Body of pancreas (tissue), 4 donors: ENCODE results near the gene ZNF407. TPM values are rescaled to one million over a fixed set of nuclear protein-coding genes. Genes with fewer than 3 reads are reported as not detected.

Source experiments
- ATAC-seq: fragments of 150-250 bp; one replicate; pipeline ENCODE4 v1.9.1; 2016
- DNase-seq, 4 donors: peaks; one replicate each; pipeline ENCODE4 v3.0.0-alpha.2; 2019
- H3K27ac ChIP-seq, 4 donors: fragments of 200-600 bp; sonication (generic); 1 replicate in 3 of 4; 2 replicates in 1 of 4; pipeline versions ENCODE4 v1.5.1 to v1.6.1; 2016 to 2019; ENCODE audit warnings: mild to moderate bottlenecking in 1 of 4, mixed read lengths in 1 of 4, moderate library complexity in 1 of 4
- H3K27me3 ChIP-seq, 2 donors: fragments of 200-600 bp; sonication (generic); one replicate each; pipeline ENCODE4 v1.6.0; 2016; ENCODE audit warnings: mild to moderate bottlenecking in 1 of 2
- H3K36me3 ChIP-seq, 2 donors: fragments of 200-600 bp; sonication (generic); replicated peaks in 1 of 2; 2 replicates each; pipeline ENCODE4 v1.5.1; 2016; ENCODE audit warnings: low read depth in 2 of 2; ENCODE audit not compliant: insufficient read depth in 1 of 2
- H3K4me1 ChIP-seq: fragments of 200-600 bp; sonication (generic); one replicate; pipeline ENCODE4 v1.6.0; 2016
- H3K4me3 ChIP-seq, 2 donors: fragments of 200-600 bp; sonication (generic); 1 replicate in 1 of 2; 2 replicates in 1 of 2; pipeline ENCODE4 v1.5.1; 2016 to 2019
- H3K9me3 ChIP-seq, 3 donors: fragments of 200-600 bp; sonication (generic); 1 replicate in 2 of 3; 2 replicates in 1 of 3; pipeline ENCODE4 v1.5.1; 2016
- POLR2A ChIP-seq, 3 donors: fragments of 450-650 bp; IDR thresholded peaks; one replicate each; pipeline ENCODE4 v1.6.1; 2016; ENCODE audit warnings: antibody characterized with exemption in 3 of 3, mild to moderate bottlenecking in 2 of 3
- WGBS, 2 donors: methylation state at CpG; one replicate each; pipeline ENCODE4 v1.1.5; 2017; 5-methylcytosine and 5-hydroxymethylcytosine counted together
- intact Hi-C: fragments of 100-400 bp; cut with DNase I; formaldehyde crosslinking; loops from one replicate; pipeline ENCODE4 v1.15.1; 2023
- total RNA-seq, 2 donors: library from RNA; depleted of rRNA; stranded (reverse); fragments of >200 nt; gene quantifications; one replicate each; pipeline ENCODE4 v1.1.0, GENCODE V29; 2016
- TF ChIP-seq, protein P1 (sequence below), 7 experiments: fragments of 450-650 bp in 4 of 7; fragments of 200-600 bp in 3 of 7; sonication (generic) in 3 of 7; IDR thresholded peaks; one replicate each; pipeline ENCODE4 v1.5.1; 2016 to 2019; ENCODE audit warnings: antibody characterized with exemption in 7 of 7

Gene ZNF407
- total RNA-seq, 2 donors from 2014 or later: 14.3 to 19.1 TPM

- DNase-seq (no peak), ATAC-seq (no peak)
- peak overlapping the region in 1 of 4 donors; percentile 23 for H3K27ac ChIP-seq
- H3K9me3 ChIP-seq: no peaks in the 10 kb centered on the region
- TF ChIP-seq, protein P1, sequence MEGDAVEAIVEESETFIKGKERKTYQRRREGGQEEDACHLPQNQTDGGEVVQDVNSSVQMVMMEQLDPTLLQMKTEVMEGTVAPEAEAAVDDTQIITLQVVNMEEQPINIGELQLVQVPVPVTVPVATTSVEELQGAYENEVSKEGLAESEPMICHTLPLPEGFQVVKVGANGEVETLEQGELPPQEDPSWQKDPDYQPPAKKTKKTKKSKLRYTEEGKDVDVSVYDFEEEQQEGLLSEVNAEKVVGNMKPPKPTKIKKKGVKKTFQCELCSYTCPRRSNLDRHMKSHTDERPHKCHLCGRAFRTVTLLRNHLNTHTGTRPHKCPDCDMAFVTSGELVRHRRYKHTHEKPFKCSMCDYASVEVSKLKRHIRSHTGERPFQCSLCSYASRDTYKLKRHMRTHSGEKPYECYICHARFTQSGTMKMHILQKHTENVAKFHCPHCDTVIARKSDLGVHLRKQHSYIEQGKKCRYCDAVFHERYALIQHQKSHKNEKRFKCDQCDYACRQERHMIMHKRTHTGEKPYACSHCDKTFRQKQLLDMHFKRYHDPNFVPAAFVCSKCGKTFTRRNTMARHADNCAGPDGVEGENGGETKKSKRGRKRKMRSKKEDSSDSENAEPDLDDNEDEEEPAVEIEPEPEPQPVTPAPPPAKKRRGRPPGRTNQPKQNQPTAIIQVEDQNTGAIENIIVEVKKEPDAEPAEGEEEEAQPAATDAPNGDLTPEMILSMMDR (IDR thresholded peaks at IDR 0.05): no peak
- TF ChIP-seq POLR2A (IDR thresholded peaks at IDR 0.05): no peak
- no peaks in the 10 kb centered on the region for H3K4me1 ChIP-seq
- no peaks in the 10 kb centered on the region for H3K27me3 ChIP-seq
- H3K36me3 ChIP-seq: no peaks in the 10 kb centered on the region
- intact Hi-C loops: no loop called here
- WGBS, 2 donors: 71 to 79% methylated on average over 19 of the region's 19 CpGs
- no peak overlapping the region for H3K4me3 ChIP-seq
Observed at GRCh38 chr18:74994502-74995418, 397.1 kb downstream of the ZNF407 start.

DNA sequence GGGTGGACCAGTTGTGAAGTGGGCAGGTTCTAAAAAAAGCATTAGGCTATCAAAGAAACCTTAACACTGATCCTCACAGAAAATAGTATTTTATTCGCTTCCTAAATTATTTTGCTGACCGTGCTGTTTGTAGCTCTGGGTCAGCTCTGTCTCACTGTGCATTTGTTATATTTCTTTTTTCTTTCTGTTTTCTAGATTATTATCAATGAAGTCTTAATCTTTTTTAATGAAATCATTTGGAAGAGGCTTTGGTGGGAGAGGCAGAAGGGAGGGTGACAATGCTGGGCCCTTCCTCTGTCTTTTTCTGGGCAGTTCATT is 397.7 kb downstream of the ZNF407 start:
- DNase-seq (no peak), ATAC-seq (no peak)
- Histone ChIP-seq H3K27ac (peak overlapping the region in 1 of 4 donors; percentile 23), H3K4me3 (no peak overlapping the region), H3K27me3 (no peaks in the 10 kb centered on the region), H3K36me3 (no peaks in the 10 kb centered on the region), H3K4me1 (no peaks in the 10 kb centered on the region), H3K9me3 (no peaks in the 10 kb centered on the region)
- TF ChIP-seq, protein P1 (IDR thresholded peaks at IDR 0.05): no peak
- no peak for TF ChIP-seq POLR2A (IDR thresholded peaks at IDR 0.05)
- WGBS, 2 donors: 74 to 94% methylated on average over 2 of the region's 2 CpGs
- intact Hi-C loops: no loop called here

DNA sequence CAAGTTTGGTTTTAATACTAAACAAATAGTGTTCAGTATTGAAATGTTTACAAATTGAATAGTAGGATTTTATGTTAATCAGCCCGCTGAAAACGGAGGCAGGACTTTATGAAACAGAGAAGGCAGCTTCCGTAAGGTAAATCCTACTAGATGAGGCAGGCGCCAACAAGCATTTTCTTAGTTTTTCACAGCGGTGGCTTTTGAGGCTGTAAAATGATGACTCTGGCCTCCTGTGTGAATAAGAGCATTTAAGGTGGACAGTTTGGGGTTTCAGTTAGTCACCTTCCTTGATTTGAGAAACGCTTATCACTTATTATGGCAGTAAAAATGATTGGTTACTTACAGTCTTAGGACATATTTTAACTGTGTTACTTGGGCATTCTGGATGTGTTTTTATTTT is 398.4 kb downstream of the ZNF407 start:
- H3K4me1 ChIP-seq: no peaks in the 10 kb centered on the region
- ATAC-seq (no peak), DNase-seq (no peak)
- WGBS, 2 donors: 92 to 95% methylated on average over 6 of the region's 6 CpGs
- H3K4me3 ChIP-seq: no peak overlapping the region
- no peaks in the 10 kb centered on the region for H3K36me3 ChIP-seq
- no peaks in the 10 kb centered on the region for H3K27me3 ChIP-seq
- TF ChIP-seq, protein P1 (IDR thresholded peaks at IDR 0.05): no peak
- no peak for TF ChIP-seq POLR2A (IDR thresholded peaks at IDR 0.05)
- intact Hi-C loops: no loop called here
- H3K9me3 ChIP-seq: no peaks in the 10 kb centered on the region
- peak overlapping the region in 1 of 4 donors; percentile 23 for H3K27ac ChIP-seq

DNA sequence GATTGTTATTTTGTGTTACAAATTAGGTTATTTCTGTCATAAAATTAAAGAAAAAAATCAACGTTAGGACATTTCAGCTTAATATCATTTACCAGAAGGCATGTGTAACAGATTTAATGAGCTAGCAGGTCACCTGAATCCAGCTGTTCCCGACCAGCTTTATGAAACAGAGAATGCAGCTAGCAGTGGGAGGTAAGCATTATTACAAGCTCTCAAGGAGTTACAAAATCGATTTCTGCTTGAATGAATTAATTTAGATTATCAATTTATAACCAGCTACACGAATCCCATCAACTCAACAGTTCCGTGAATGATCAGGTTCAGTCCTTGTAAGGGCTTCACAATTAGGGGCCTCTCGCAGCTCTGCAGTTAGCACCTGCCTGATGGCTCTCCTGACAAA is 399.3 kb downstream of the ZNF407 start:
- DNase-seq: no peak
- Histone ChIP-seq H3K4me3 (no peak overlapping the region), H3K27ac (no peak overlapping the region), H3K9me3 (no peaks in the 10 kb centered on the region), H3K4me1 (no peaks in the 10 kb centered on the region), H3K36me3 (no peaks in the 10 kb centered on the region), H3K27me3 (no peaks in the 10 kb centered on the region)
- TF ChIP-seq, protein P1 (IDR thresholded peaks at IDR 0.05): no peak
- no peak for TF ChIP-seq POLR2A (IDR thresholded peaks at IDR 0.05)
- ATAC-seq: no peak
- WGBS, 2 donors: 83 to 86% methylated on average over 6 of the region's 6 CpGs
- intact Hi-C loops: no loop called here

DNA sequence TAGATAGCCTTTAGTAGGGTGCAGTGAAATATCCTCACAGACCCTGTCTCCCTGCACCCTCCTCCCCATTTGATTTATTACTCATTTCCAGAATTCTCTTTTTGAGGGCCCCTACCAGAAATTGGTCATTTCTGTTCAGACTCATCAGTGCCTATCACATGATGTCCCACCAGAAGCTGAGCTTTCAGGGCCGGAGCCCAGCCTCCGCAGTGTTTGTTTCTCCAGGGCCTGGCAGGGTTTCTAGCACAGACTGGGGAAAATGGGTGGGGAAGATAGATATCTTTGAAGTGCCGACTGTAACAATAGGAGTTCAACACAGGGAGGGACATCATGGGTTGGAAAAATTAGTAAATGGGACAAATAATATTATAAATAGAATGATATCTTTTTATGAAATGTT is 403.2 kb downstream of the ZNF407 start:
- no peak for DNase-seq
- TF ChIP-seq, protein P1 (IDR thresholded peaks at IDR 0.05): no peak
- no peak for TF ChIP-seq POLR2A (IDR thresholded peaks at IDR 0.05)
- 85 to 89% methylated on average over 3 of the region's 3 CpGs for WGBS, 2 donors
- H3K27me3 ChIP-seq: no peaks in the 10 kb centered on the region
- H3K36me3 ChIP-seq: no peaks in the 10 kb centered on the region
- no peak overlapping the region for H3K27ac ChIP-seq
- ATAC-seq: no peak
- H3K4me1 ChIP-seq: no peaks in the 10 kb centered on the region
- no peak overlapping the region for H3K4me3 ChIP-seq
- intact Hi-C loops: no loop called here
- H3K9me3 ChIP-seq: no peaks in the 10 kb centered on the region
